Uterus (tissue), 4 donors: ENCODE results near the gene CLEC3B. TPM values are rescaled to one million over a fixed set of nuclear protein-coding genes. Genes with fewer than 3 reads are reported as not detected.

ENCODE experiments used
- DNase-seq, 2 donors: peaks; one replicate each; pipeline ENCODE4 v3.0.0-alpha.2; 2019 to 2020
- H3K27ac ChIP-seq, 2 donors: fragments of 200-600 bp; sonication (generic); 1 replicate in 1 of 2; 2 replicates in 1 of 2; pipeline ENCODE4 v1.5.1; 2016 to 2018
- H3K27me3 ChIP-seq, 2 donors: fragments of 200-600 bp; sonication (generic); one replicate each; pipeline ENCODE4 v1.5.1; 2018 to 2019; ENCODE audit warnings: control low read depth in 1 of 2
- H3K36me3 ChIP-seq, 2 donors: fragments of 200-600 bp; sonication (generic); one replicate each; pipeline ENCODE4 v1.5.1; 2019; ENCODE audit warnings: control low read depth in 1 of 2
- H3K4me1 ChIP-seq, 2 donors: fragments of 200-600 bp; sonication (generic); one replicate each; pipeline ENCODE4 v1.5.1; 2018 to 2019; ENCODE audit warnings: control low read depth in 1 of 2
- H3K4me3 ChIP-seq, 2 donors: fragments of 200-600 bp; sonication (generic); 1 replicate in 1 of 2; 2 replicates in 1 of 2; pipeline ENCODE4 v1.5.1; 2018 to 2019; ENCODE audit warnings: mild to moderate bottlenecking in 1 of 2
- H3K9me3 ChIP-seq, 2 donors: fragments of 200-600 bp; sonication (generic); one replicate each; pipeline ENCODE4 v1.5.1; 2019; ENCODE audit warnings: control low read depth in 1 of 2
- CTCF ChIP-seq, 4 experiments: fragments of 200-600 bp in 2 of 4; fragments of 450-650 bp in 2 of 4; sonication (generic) in 2 of 4; IDR thresholded peaks; one replicate each; pipeline ENCODE4 v1.5.1; 2016 to 2019; ENCODE audit warnings: antibody characterized with exemption in 4 of 4, mild to moderate bottlenecking in 2 of 4, moderate library complexity in 1 of 4
- POLR2A ChIP-seq, 2 donors: fragments of 450-650 bp; IDR thresholded peaks; one replicate each; pipeline ENCODE4 v1.6.1; 2016; ENCODE audit warnings: antibody characterized with exemption in 2 of 2, mild to moderate bottlenecking in 1 of 2, moderate library complexity in 1 of 2
- intact Hi-C: fragments of 100-400 bp; cut with DNase I; formaldehyde crosslinking; loops from one replicate; pipeline ENCODE4 v1.15.1; 2023; ENCODE audit warnings: low total_unique reads
- total RNA-seq, 4 donors: library from RNA; depleted of rRNA in 3 of 4; stranded (reverse); fragments of >200 nt in 3 of 4; gene quantifications; one replicate each; pipeline versions ENCODE4 v1.1.0 to v1.2.4, GENCODE V29; 2014 to 2023
- donor health status: DM: yes; HTN: yes; CAD: no.

The CLEC3B gene
- total RNA-seq, result 100 to 1,000 TPM in 1 of 4 donors, 10 to 100 TPM in 3; 35.0 to 248 (median 62.6) TPM

GRCh38 chr3:45026038-45026437, at the start of gene CLEC3B:
TSS of gene CLEC3B (plus strand) at chr3:45026303. CDS start at chr3:45026363, 60 bp downstream.
- Histone ChIP-seq H3K36me3 (no peaks in the 10 kb centered on the region), H3K9me3 (no peaks in the 10 kb centered on the region), H3K4me3 (peak within 1 kb of the TSS in 1 of 2 donors; percentile 12), H3K27ac (peak within 1 kb of the TSS; percentile 46 to 72), H3K4me1 (peaks cover 0 to 7% of the 10 kb centered on the region in 2 donors), H3K27me3 (no peaks in the 10 kb centered on the region)
- TF ChIP-seq POLR2A (IDR thresholded peaks at IDR 0.05) (no peak), CTCF (IDR thresholded peaks at IDR 0.05) (no peak)
- peak; percentile 50 to 63 for DNase-seq
- intact Hi-C loops, result no loop called here

GRCh38 chr3:44981220-44981619, 44.9 kb upstream of the CLEC3B start:
- no peaks in the 10 kb centered on the region for H3K27me3 ChIP-seq
- no peak for DNase-seq
- no peaks in the 10 kb centered on the region for H3K36me3 ChIP-seq
- H3K4me3 ChIP-seq, result no peak overlapping the region
- no peak for TF ChIP-seq POLR2A (IDR thresholded peaks at IDR 0.05)
- no peak for TF ChIP-seq CTCF (IDR thresholded peaks at IDR 0.05)
- H3K9me3 ChIP-seq, result no peaks in the 10 kb centered on the region
- intact Hi-C loops, result no loop called here
- H3K27ac ChIP-seq, result no peak overlapping the region
- no peaks in the 10 kb centered on the region for H3K4me1 ChIP-seq

- Histone ChIP-seq H3K4me1 (no peaks in the 10 kb centered on the region), H3K36me3 (no peaks in the 10 kb centered on the region), H3K27me3 (no peaks in the 10 kb centered on the region), H3K4me3 (no peak overlapping the region), H3K27ac (no peak overlapping the region), H3K9me3 (no peaks in the 10 kb centered on the region)
- TF ChIP-seq POLR2A (IDR thresholded peaks at IDR 0.05), result no peak
- TF ChIP-seq CTCF (IDR thresholded peaks at IDR 0.05), result no peak
- intact Hi-C loops, result no loop called here
- DNase-seq, result no peak
Observed at GRCh38 chr3:44981751-44982150, 44.4 kb upstream of the CLEC3B start.

GRCh38 chr3:44982817-44983216, 43.3 kb upstream of the CLEC3B start:
- no peaks in the 10 kb centered on the region for H3K4me1 ChIP-seq
- no peaks in the 10 kb centered on the region for H3K27me3 ChIP-seq
- no peaks in the 10 kb centered on the region for H3K36me3 ChIP-seq
- H3K27ac ChIP-seq, result no peak overlapping the region
- H3K9me3 ChIP-seq, result no peaks in the 10 kb centered on the region
- no peak for DNase-seq
- intact Hi-C loops, result no loop called here
- H3K4me3 ChIP-seq, result no peak overlapping the region
- no peak for TF ChIP-seq CTCF (IDR thresholded peaks at IDR 0.05)
- TF ChIP-seq POLR2A (IDR thresholded peaks at IDR 0.05), result no peak

- no peaks in the 10 kb centered on the region for H3K4me1 ChIP-seq
- intact Hi-C loops, result no loop called here
- H3K4me3 ChIP-seq, result no peak overlapping the region
- no peaks in the 10 kb centered on the region for H3K9me3 ChIP-seq
- H3K36me3 ChIP-seq, result no peaks in the 10 kb centered on the region
- DNase-seq, result no peak
- no peak overlapping the region for H3K27ac ChIP-seq
- H3K27me3 ChIP-seq, result no peaks in the 10 kb centered on the region
- TF ChIP-seq POLR2A (IDR thresholded peaks at IDR 0.05) (no peak), CTCF (IDR thresholded peaks at IDR 0.05) (no peak)
Observed at GRCh38 chr3:44983484-44983941, 42.6 kb upstream of the CLEC3B start.
